Stimulated activated CD4-positive, alpha-beta T cell treated with anti-CD3 and anti-CD28 coated beads, TNF-alpha, amount 100 ng/mL, for 1 hour (primary cell): Measurements from ENCODE around the gene KRTAP4-8.
"Not testable (repeated sequence)": the region's sequence is repeated elsewhere in the genome, so short reads cannot be mapped to it uniquely, and the experiment has no call there.

Experiments
- DNase-seq, 3 donors: peaks; one replicate each; pipeline ENCODE4 v3.0.0-alpha.2; 2020; ENCODE audit warnings: low read depth in 3 of 3, low spot score in 1 of 3

KRTAP4-8 gene

GRCh38 chr17:41108728-41109386, 10.9 kb upstream of the KRTAP4-8 start:
- not testable (repeated sequence) for DNase-seq

GRCh38 chr17:41107941-41108450, 10.1 kb upstream of the KRTAP4-8 start:
- no peak for DNase-seq

GRCh38 chr17:41105347-41105746, 7.4 kb upstream of the KRTAP4-8 start, which contains the start of gene KRTAP4-9:
Gene KRTAP4-9, plus strand, starts transcription at chr17:41105389. Its CDS starts 0 bp downstream, at chr17:41105389.
- DNase-seq: not testable (repeated sequence)

- DNase-seq: not testable (repeated sequence)
These were observed 6.6 kb upstream of the KRTAP4-8 start for GRCh38 chr17:41104386-41105038.

GRCh38 chr17:41103896-41104295, 6.0 kb upstream of the KRTAP4-8 start:
- no peak for DNase-seq

- DNase-seq: no peak
These were observed 3.8 kb upstream of the KRTAP4-8 start, which contains the start of gene KRTAP4-16 for GRCh38 chr17:41101586-41102259. Gene KRTAP4-16, minus strand, starts transcription at chr17:41102209. Its CDS starts 0 bp downstream, at chr17:41102209.

GRCh38 chr17:41099682-41100480, 1.9 kb upstream of the KRTAP4-8 start:
- not testable (repeated sequence) for DNase-seq

GRCh38 chr17:41098481-41098880, 539 bp upstream of the KRTAP4-8 start:
- DNase-seq: no peak

GRCh38 chr17:41096055-41096454, 1.9 kb downstream of the KRTAP4-8 start:
- no peak for DNase-seq

- DNase-seq: not testable (repeated sequence)
These were observed 9.1 kb downstream of the KRTAP4-8 start for GRCh38 chr17:41088760-41089352.

GRCh38 chr17:41084100-41084856, 13.7 kb downstream of the KRTAP4-8 start, which contains the start of gene KRTAP4-7:
Gene KRTAP4-7, plus strand, starts transcription at chr17:41084150. Its CDS starts 57 bp downstream, at chr17:41084207.
- not testable (repeated sequence) for DNase-seq

- not testable (repeated sequence) for DNase-seq
These were observed 14.5 kb downstream of the KRTAP4-8 start for GRCh38 chr17:41083427-41083826.

GRCh38 chr17:41082626-41083025, 15.3 kb downstream of the KRTAP4-8 start:
- DNase-seq: no peak

GRCh38 chr17:41076788-41077187, 21.2 kb downstream of the KRTAP4-8 start:
- DNase-seq: no peak

GRCh38 chr17:41073676-41074075, 24.3 kb downstream of the KRTAP4-8 start:
- no peak for DNase-seq

- DNase-seq: no peak
These were observed 26.2 kb downstream of the KRTAP4-8 start for GRCh38 chr17:41071606-41072360.

- no peak for DNase-seq
These were observed 28.9 kb downstream of the KRTAP4-8 start for GRCh38 chr17:41069031-41069430.

- no peak for DNase-seq
These were observed 30.7 kb downstream of the KRTAP4-8 start for GRCh38 chr17:41067281-41067680.
